SW480 (cell line): ENCODE results near the gene MVB12A.

Experiments used
- DNase-seq: peaks from one replicate; pipeline ENCODE4 v3.0.0-alpha.2; 2016; ENCODE audit warnings: low spot score

The MVB12A gene

GRCh38 chr19:17419621-17420474 lies at the start of gene MVB12A:
Gene MVB12A, plus strand, starts transcription at chr19:17420047. Its CDS starts 89 bp downstream, at chr19:17420136.
- peak; percentile 99 for DNase-seq

DNA sequence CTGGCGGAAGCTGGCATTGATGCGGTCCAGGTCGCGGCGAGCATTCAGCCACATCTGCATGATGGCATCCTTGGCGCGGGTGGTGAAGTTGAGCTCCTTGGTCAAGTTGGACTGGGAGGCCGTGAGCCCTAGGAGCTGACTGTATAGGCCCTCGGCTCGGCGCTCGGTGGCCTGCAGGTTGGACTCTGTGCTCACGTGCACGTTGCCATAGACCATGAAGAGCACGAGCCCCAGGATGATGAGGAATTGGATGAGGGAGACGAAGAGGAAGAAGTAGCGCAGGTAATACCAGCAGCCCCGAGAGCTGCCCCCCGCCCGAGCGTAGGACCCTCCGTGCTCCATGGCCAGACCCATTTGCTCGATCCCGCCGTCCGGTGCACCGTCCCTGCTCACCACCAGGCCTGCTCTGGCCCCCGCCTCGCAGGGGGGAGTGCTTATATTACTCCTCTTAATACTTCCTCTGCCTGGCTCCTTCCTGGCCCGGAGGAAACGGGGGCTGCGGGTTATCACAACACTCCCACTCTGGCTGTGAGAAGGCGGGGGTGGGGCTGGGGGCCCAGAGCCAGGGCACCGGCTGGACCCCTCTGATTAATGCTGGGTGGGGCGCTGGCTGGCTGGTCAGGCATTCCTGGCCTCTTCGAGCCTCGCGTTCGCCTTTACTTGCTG lies 42.8 kb upstream of the MVB12A start, which contains the start of gene PLVAP:
TSS of gene PLVAP (minus strand) at position 408 of the 666 bp plus-strand sequence. CDS start at position 354, 54 bp downstream.
- DNase-seq: no peak

DNA sequence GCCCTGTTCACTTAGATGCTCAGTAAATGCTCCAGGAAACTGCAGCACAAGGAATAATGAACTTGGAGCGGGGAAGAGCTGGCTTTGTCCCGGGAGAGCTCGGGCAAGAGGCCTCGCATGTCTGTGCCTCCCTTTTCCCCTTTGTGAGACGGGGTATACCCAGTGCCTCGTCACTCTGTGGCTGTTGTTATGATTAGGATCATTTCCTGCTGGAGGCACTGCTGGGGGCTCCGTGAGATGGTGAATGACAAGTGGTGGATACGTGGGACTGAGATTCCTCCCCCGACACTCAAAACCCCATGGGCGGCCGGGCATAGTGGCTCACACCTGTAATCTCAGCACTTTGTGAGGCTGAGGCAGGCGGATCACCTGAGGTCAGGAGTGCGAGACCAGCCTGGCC lies 41.6 kb upstream of the MVB12A start:
- no peak for DNase-seq

GRCh38 chr19:17379221-17379631 lies 40.6 kb upstream of the MVB12A start:
- no peak for DNase-seq

GRCh38 chr19:17380426-17381138 lies 39.3 kb upstream of the MVB12A start:
- no peak for DNase-seq

DNA sequence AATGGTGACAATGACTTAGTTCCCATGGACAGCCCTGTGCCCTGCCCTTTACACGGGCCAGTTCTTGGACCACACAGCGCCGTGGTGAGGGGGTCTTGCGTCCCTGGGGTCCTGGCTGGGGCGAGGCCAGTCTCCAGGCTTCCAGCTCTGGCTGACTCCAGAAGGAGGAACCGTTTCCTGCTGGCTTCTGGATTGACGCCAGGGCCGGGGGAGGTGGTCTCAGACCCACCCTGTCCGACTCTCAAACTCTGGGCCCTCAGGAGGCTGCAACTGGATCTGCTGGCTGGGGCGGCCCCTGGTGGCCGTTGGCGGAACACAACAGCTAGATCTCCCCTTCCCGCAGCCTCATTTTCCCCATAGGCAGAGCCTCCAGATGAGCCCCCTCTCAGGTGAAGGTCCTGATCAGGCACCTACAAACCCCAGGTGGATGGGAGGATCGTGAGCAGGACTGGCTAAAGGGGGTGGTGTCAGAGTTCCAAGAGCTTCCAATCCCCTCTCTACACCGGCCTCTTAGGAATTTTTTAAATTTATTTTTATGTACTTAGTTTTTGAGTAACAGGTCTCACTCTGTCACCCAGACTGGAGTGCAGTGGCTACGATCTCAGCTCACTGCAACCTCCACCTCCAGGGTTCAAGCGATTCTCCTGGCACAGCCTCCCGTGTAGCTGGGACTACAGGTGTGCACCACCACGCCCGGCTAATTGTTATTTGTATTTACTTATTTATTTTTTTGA lies 33.8 kb upstream of the MVB12A start:
- no peak for DNase-seq

DNA sequence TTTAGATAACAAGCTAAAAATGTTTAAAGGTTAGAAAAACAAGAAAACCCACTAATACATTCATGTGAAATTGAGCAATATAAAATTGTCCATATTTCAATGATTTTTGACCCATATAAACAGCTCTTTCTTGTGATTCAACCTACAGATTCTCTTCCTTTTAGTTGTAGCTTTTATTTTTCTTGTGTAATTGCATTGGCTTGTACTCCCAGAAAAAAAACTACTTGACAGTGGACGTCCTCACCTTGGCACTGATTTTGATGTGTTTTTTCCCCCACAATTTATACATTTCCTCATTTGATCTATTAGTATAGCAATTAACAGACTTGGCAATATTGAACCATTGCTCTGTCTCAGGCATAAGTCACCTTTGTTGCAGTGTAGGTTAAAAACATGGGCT lies 30.6 kb upstream of the MVB12A start:
- no peak for DNase-seq

DNA sequence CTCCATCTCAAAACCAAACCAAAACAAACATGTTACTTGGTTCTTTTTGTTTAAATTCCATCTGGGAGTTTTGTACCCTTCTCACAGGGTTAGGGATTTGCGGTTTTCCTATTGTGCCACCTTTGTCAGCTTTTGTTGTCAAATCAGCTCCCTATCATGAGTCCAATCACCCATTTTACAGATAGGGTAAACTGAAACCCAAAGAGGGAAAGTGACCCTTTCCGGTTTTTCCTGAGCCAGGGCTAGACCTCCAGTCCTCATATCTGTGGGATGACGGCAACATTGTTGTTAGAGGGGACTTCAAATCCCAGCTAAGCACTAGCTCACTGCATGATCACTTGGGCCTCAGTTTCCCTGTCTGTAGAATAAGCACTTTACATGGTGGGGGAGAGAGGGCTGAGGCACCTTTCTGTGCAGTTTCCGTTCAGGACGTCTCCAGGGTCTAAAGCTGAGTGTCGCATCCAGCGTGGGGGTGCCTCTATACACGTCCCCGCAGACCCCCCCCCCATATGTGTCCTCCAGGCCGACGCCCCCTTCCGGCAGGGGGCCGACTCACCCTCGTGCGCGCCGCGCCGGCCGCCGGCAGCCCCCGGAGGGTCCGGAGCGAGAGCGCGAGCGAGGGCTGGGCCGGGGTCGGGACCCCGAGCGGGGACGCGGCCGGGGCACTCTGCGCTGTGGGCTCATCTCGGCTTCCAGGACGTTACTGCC lies 29.7 kb upstream of the MVB12A start:
- no peak for DNase-seq

GRCh38 chr19:17390665-17391370 lies 29.0 kb upstream of the MVB12A start:
- peak; percentile 85 for DNase-seq

GRCh38 chr19:17391371-17392151 lies 28.3 kb upstream of the MVB12A start:
- DNase-seq: no peak

DNA sequence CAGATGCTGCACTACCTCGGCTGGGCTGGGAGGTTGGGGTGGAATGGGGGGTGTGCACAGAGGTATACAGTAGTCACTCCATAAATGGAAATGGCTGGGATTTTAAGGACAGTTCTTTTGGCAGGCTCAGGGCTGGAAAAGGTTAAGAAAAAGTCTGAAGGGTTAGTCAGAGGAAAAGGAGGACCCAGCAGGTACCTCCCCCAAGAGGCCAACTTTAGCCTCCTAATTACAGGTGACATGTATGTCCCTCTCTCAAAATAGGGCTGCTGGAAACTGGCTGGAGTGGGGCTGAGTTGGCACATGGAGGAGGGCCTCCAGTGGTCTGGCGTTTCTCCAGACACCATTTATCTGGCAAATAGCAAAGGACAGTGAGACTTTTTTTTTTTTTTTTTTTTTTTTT lies 26.8 kb upstream of the MVB12A start:
- no peak for DNase-seq

DNA sequence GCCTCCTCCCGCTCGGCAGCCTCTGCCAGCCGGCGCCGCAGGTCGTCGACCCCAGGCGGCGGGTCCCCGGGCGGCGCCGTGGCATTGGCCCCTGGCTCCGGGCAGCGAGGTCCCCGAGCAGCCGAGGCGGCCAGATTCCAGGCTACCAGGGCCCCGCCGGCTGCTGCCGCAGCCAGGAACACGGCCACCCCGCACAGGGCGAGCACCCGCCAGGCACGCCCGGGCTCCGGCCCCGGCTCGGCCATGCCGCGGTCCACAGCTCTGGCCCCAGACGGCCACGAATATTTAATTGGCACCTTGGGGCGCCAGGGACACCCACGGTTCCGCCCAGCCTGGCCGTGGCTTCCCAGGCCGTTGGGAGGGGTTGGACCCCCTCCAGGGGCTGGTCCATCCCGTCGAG lies 25.9 kb upstream of the MVB12A start, which contains the start of gene CCDC194:
TSS of gene CCDC194 (minus strand) at position 283 of the 400 bp plus-strand sequence. CDS start at position 245, 38 bp downstream.
- DNase-seq: no peak

DNA sequence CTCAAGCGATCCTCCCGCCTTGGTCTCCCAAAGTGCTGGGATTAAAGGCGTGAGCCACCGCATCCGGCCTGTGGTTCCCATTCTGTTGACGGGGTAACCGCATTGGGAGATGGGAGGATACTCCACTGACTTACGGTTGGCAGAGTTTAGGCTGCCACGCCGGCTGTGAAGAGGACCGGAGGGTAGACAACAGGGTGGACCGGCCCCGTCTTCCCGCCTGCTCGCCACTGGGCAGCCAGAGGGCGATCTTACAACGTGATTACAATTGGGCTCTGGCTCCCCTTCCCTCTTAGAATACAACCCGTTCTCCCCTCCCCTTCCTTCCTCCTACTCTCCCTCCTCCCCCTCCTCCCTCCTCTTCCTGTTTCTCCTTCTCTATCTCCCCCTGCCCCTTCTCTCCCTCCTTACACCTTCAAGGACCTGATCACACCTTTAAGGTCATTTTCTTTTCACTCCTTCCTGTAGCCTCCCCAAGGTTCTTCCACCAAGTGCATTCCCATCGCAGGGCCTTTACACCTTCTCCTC lies 24.9 kb upstream of the MVB12A start:
- DNase-seq: no peak

DNA sequence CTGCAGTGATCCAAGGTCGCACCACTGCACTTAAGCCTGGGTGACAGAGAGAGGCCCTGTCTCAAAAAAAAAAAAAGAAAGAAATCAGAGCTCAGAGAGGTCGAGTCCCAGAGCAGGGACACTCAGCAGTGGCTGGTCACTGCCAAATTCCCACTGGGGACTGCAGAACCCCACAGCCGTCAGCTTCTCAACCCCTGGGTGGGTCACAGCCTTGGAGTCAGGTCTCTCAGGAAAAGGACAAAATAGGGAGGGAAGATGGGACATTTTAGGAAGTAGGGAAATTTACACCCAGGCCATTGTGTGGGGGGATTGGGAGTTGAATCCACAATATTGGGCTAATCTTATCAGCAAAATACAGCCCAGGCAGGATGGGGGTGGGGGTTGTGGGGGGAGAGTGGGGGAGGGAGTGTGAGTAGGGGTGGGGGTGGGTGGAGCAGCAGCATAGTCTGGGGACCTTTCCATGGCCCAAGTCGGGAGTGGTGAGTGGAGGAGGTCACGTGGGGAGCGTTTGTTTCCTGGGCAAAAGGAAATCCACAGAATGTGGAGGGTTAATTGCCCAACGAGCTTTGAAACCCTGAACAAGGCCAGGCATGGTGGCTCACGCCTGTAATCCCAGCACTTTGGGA lies 20.8 kb upstream of the MVB12A start:
- no peak for DNase-seq

DNA sequence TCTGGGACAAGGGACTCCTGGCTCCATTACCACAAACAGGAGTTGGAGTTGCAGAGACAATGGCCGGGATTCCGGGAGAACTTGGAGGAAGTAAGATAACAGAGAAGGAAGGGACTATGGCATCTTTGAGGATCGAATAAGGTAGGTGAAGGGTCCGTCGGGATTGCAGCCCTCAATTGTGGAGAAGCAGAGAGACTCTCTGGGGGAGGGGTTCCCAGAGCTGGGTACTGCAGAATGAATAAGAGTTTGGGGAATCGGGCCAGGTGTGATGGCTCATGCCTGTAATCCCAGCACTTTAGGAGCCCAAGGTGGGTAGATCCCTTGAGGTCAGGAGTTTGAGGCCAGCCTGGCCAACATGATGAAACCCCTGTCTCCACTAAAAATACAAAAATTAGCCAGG lies 18.2 kb upstream of the MVB12A start:
- no peak for DNase-seq

- no peak for DNase-seq
Measured at GRCh38 chr19:17402982-17403855, 16.6 kb upstream of the MVB12A start.

GRCh38 chr19:17404015-17404414 lies 15.8 kb upstream of the MVB12A start:
- no peak for DNase-seq
